ENCODE measurements around the gene HMGN3. TPM values are rescaled to one million over a fixed set of nuclear protein-coding genes. Genes with fewer than 3 reads are reported as not detected.

Gene HMGN3
- total and polyA plus RNA-seq, 2 of the 4 experiments (the other 2 are of a cell fraction): 6.8 to 35.5 TPM

- no peak for TF ChIP-seq MAFK (IDR thresholded peaks at IDR 0.05; ENCODE audit: low read depth, low read length)
These were observed 10.7 kb downstream of the HMGN3 start (continued) for GRCh38 chr6:79223611-79224404.

GRCh38 chr6:79215213-79215824 is 19.2 kb downstream of the HMGN3 start:
- no peak overlapping the region for H4K91ac ChIP-seq (ENCODE audit: insufficient read depth, low read depth, low read length)
- peaks cover 0 to 9% of the 10 kb centered on the region in 2 experiments; a peak in 3 of 4 replicates for H3K79me1 ChIP-seq (ENCODE audit: low read depth in 1 of 2, low read length in 2 of 2)
- no peak overlapping the region for H2AK5ac ChIP-seq (ENCODE audit: low read depth, low read length)
- DNase-seq (no peak), ATAC-seq (ENCODE audit: low read depth) (no peak)
- H2BK120ac ChIP-seq (ENCODE audit: low read depth, low read length): no peak overlapping the region
- no peak overlapping the region for H3K18ac ChIP-seq (ENCODE audit: low read depth, low read length)
- dilution Hi-C loops (cut with HindIII; ENCODE audit: low sequenced_read_pairs, unreplicated experiment) (no loop called here), in situ Hi-C loops (cut with MboI; ENCODE audit: low sequenced_read_pairs) (no loop called here), intact Hi-C loops (cut with micrococcal nuclease) (no loop called here)
- H4K8ac ChIP-seq (ENCODE audit: low read depth in 2 of 2, low read length in 2 of 2): no peak overlapping the region
- H3K27me3 ChIP-seq (ENCODE audit: control insufficient read depth, insufficient read depth, low read length): no peaks in the 10 kb centered on the region
- H2AFZ ChIP-seq (replicated peaks; ENCODE audit: low read length, poor library complexity): no peak overlapping the region
- WGBS, 2 experiments (ENCODE audit: extremely low coverage in 2 of 2, insufficient read length in 1 of 2): 80% methylated on average over 1 of the region's 3 CpGs; no CpG with 5 or more reads in 1 of the 2 experiments
- H2BK20ac ChIP-seq (ENCODE audit: low read depth, low read length): no peak overlapping the region
- H4K20me1 ChIP-seq (ENCODE audit: insufficient read depth, low read length): no peaks in the 10 kb centered on the region; the same call in 1 of the 2 replicates
- H3K27ac ChIP-seq (ENCODE audit: insufficient read depth, low read length): no peak overlapping the region
- no peaks in the 10 kb centered on the region for H3K9me1 ChIP-seq (ENCODE audit: insufficient read depth, low read length)
- no peak overlapping the region for H3K4me3 ChIP-seq (ENCODE audit: insufficient read depth, low read depth, low read length)
- H3K56ac ChIP-seq (ENCODE audit: extremely low read depth, insufficient read depth, low read length): no peak overlapping the region
- no peak overlapping the region for H3K9ac ChIP-seq (ENCODE audit: low read depth, low read length)
- H3K4me1 ChIP-seq (ENCODE audit: control insufficient read depth, insufficient read depth, low read length): no peaks in the 10 kb centered on the region
- H2BK15ac ChIP-seq (ENCODE audit: low read depth, low read length): no peak overlapping the region
- H3K9me3 ChIP-seq (ENCODE audit: control insufficient read depth, insufficient read depth, low read length): no peaks in the 10 kb centered on the region
- H2AK9ac ChIP-seq (replicated peaks; ENCODE audit: low read depth, low read length, poor library complexity): no peak overlapping the region
- no peak overlapping the region for H3K23ac ChIP-seq (ENCODE audit: low read depth, low read length)
- ChIA-PET CTCF (no interaction called here), POLR2A (ENCODE audit: unreplicated experiment) (no interaction called here)
- no peak for TF ChIP-seq MAFK (IDR thresholded peaks at IDR 0.05; ENCODE audit: low read depth, low read length)
- TF ChIP-seq RAD21 (IDR thresholded peaks at IDR 0.05; ENCODE audit: low read length): no peak
- BruUV-seq (replicated peaks): no TSS peak
- no peak overlapping the region for H2BK5ac ChIP-seq (ENCODE audit: low read depth, low read length, poor library complexity, severe bottlenecking)
- no peak overlapping the region for H3K4me2 ChIP-seq (ENCODE audit: low read depth, low read length)
- no peak overlapping the region for H3K4ac ChIP-seq (ENCODE audit: low read depth, low read length)
- no peaks in the 10 kb centered on the region for H3K36me3 ChIP-seq (ENCODE audit: control insufficient read depth, insufficient read depth, low read length)
- H3K14ac ChIP-seq (replicated peaks; ENCODE audit: low read depth, low read length): no peak overlapping the region
- no peak overlapping the region for H4K5ac ChIP-seq (ENCODE audit: low read depth, low read length)
